Sigmoid colon (tissue), 7 donors: Measurements from ENCODE around the gene IL24. TPM values are rescaled to one million over a fixed set of nuclear protein-coding genes. Genes with fewer than 3 reads are reported as not detected.
A peak's percentile ranks its signal among the peaks of the same experiment; 100 is the strongest.

Source experiments
- DNase-seq: peaks from one replicate; pipeline ENCODE4 v3.0.0-alpha.2; 2019
- H3K27ac ChIP-seq, 4 donors: fragments of 200-600 bp; sonication (generic); one replicate each; pipeline ENCODE4 v1.5.1; 2016 to 2019; ENCODE audit warnings: mild to moderate bottlenecking in 1 of 4
- H3K27me3 ChIP-seq, 3 donors: fragments of 200-600 bp; sonication (generic); one replicate each; pipeline ENCODE4 v1.5.1; 2019; ENCODE audit warnings: mild to moderate bottlenecking in 1 of 3
- H3K36me3 ChIP-seq, 4 donors: fragments of 200-600 bp; sonication (generic); one replicate each; pipeline ENCODE4 v1.5.1; 2016 to 2019
- H3K4me1 ChIP-seq, 4 donors: fragments of 200-600 bp; sonication (generic); one replicate each; pipeline ENCODE4 v1.5.1; 2017 to 2019
- H3K4me3 ChIP-seq, 4 donors: fragments of 200-600 bp; sonication (generic); one replicate each; pipeline ENCODE4 v1.5.1; 2017 to 2019; ENCODE audit warnings: mild to moderate bottlenecking in 2 of 4, moderate library complexity in 1 of 4
- H3K9me3 ChIP-seq, 4 donors: fragments of 200-600 bp in 3 of 4; sonication (generic) in 3 of 4; one replicate each; pipeline versions ENCODE4 v1.5.1 to v1.6.1; 2013 to 2019
- EP300 ChIP-seq, 4 donors: sonication (generic); formaldehyde crosslinking; IDR thresholded peaks; one replicate each; pipeline ENCODE4 v1.6.1; 2017; ENCODE audit warnings: antibody characterized with exemption in 4 of 4
- POLR2A ChIP-seq, 2 donors: fragments of 450-650 bp; IDR thresholded peaks; one replicate each; pipeline ENCODE4 v1.6.1; 2016; ENCODE audit warnings: antibody characterized with exemption in 2 of 2, mild to moderate bottlenecking in 2 of 2, moderate library complexity in 2 of 2
- POLR2AphosphoS5 ChIP-seq, 4 donors: sonication (generic); formaldehyde crosslinking; IDR thresholded peaks; one replicate each; pipeline ENCODE4 v1.6.1; 2017; ENCODE audit warnings: antibody characterized with exemption in 4 of 4
- WGBS, 2 donors: extraction: QIAGEN DNeasy Blood & Tissue Kit; methylation state at CpG; one replicate each; pipeline ENCODE4 v1.1.7; 2013; 5-methylcytosine and 5-hydroxymethylcytosine counted together
- intact Hi-C: fragments of 100-400 bp; cut with DNase I; formaldehyde crosslinking; loops from one replicate; pipeline ENCODE4 v1.15.1; 2023
- polyA plus RNA-seq, 3 donors: library from polyadenylated mRNA; stranded (reverse); fragments of 200-250 nt; gene quantifications; one replicate each; pipeline ENCODE4 v1.2.3, GENCODE V29; 2013
- total RNA-seq, 4 donors: library from RNA; depleted of rRNA; stranded (reverse); fragments of >200 nt; gene quantifications; one replicate each; pipeline ENCODE4 v1.1.0, GENCODE V29; 2016
- TF ChIP-seq, protein P1 (sequence below), 4 experiments: fragments of 450-650 bp in 3 of 4; fragments of 200-600 bp in 1 of 4; IDR thresholded peaks; one replicate each; pipeline ENCODE4 v1.5.1; 2016 to 2019; ENCODE audit warnings: antibody characterized with exemption in 4 of 4, mild to moderate bottlenecking in 3 of 4, moderate library complexity in 2 of 4
- donor health status: healthy with polysubstance abuse.
- donor health status: Bipolar disorder and iron deficiency.
- donor health status: healthy.

IL24 gene
- total and polyA plus RNA-seq, 7 donors: 0.36 to 0.46 TPM; not detected in 5

DNA sequence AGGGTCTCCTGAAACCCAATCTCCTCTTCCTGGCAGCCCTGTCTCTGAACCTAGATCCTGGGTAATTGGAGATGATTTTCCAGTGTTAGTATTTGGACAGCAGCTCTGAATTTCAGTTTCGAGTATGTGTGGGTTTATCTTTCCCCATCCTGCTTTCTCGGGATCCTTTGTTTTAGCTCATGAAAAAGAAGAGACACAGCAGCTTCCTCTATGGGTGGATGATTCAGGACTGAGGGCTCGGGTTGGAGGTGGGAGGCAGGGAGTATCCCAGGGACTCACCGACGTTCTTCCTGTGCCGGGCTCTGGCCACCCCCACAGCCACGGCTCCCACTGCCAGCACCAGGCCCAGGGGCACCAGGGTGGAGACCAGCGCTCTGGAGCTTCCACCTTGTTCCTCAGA lies 34.9 kb downstream of the IL24 start:
- Histone ChIP-seq H3K4me3 (no peak overlapping the region), H3K4me1 (no peaks in the 10 kb centered on the region), H3K9me3 (no peaks in the 10 kb centered on the region), H3K27me3 (no peaks in the 10 kb centered on the region), H3K27ac (no peak overlapping the region), H3K36me3 (no peaks in the 10 kb centered on the region)
- no peak for DNase-seq
- intact Hi-C loops: no loop called here
- WGBS, 2 donors: 61 to 81% methylated on average over 8 of the region's 8 CpGs
- no peak for TF ChIP-seq POLR2A (IDR thresholded peaks at IDR 0.05)
- TF ChIP-seq, protein P1, sequence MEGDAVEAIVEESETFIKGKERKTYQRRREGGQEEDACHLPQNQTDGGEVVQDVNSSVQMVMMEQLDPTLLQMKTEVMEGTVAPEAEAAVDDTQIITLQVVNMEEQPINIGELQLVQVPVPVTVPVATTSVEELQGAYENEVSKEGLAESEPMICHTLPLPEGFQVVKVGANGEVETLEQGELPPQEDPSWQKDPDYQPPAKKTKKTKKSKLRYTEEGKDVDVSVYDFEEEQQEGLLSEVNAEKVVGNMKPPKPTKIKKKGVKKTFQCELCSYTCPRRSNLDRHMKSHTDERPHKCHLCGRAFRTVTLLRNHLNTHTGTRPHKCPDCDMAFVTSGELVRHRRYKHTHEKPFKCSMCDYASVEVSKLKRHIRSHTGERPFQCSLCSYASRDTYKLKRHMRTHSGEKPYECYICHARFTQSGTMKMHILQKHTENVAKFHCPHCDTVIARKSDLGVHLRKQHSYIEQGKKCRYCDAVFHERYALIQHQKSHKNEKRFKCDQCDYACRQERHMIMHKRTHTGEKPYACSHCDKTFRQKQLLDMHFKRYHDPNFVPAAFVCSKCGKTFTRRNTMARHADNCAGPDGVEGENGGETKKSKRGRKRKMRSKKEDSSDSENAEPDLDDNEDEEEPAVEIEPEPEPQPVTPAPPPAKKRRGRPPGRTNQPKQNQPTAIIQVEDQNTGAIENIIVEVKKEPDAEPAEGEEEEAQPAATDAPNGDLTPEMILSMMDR (IDR thresholded peaks at IDR 0.05): no peak
- TF ChIP-seq EP300 (IDR thresholded peaks at IDR 0.05): no peak
- no peak for TF ChIP-seq POLR2AphosphoS5 (IDR thresholded peaks at IDR 0.05)

DNA sequence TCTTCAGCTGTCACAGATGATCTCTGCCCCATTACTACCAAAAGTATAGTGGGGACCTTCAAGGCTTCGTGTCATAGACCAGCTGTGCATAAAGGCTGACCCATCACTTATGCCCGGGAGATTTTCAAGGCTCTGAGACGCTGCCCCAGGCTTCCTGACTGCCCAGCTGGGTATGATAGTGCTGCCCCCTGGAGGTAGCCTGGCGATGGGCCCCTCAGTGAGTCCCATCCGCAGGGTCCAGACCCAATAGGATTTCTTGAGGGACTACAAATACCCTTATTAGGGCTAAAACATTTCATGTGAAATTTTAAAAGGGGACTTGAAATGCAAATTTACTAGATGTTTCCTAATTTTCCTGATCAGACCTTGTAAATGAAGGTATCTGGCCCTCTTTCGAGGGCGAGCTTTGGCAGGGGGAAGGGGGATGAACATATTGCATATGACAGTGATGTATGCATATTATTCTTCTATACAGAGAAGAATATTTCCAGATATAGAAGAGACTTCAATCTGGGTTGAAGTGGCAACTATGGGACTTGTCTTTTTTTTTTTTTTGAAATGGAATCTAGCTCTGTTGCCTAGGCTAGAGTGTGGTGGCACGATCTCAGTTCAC lies 36.2 kb downstream of the IL24 start:
- no peaks in the 10 kb centered on the region for H3K36me3 ChIP-seq
- TF ChIP-seq POLR2A (IDR thresholded peaks at IDR 0.05): no peak
- TF ChIP-seq, protein P1 (IDR thresholded peaks at IDR 0.05): peak in 2 of 4 experiments; percentile 11 to 18
- no peak overlapping the region for H3K27ac ChIP-seq
- no peak overlapping the region for H3K4me3 ChIP-seq
- DNase-seq: no peak
- no peaks in the 10 kb centered on the region for H3K4me1 ChIP-seq
- H3K9me3 ChIP-seq: no peaks in the 10 kb centered on the region
- intact Hi-C loops: no loop called here
- no peaks in the 10 kb centered on the region for H3K27me3 ChIP-seq
- 53 to 61% methylated on average over 8 of the region's 8 CpGs for WGBS, 2 donors

DNA sequence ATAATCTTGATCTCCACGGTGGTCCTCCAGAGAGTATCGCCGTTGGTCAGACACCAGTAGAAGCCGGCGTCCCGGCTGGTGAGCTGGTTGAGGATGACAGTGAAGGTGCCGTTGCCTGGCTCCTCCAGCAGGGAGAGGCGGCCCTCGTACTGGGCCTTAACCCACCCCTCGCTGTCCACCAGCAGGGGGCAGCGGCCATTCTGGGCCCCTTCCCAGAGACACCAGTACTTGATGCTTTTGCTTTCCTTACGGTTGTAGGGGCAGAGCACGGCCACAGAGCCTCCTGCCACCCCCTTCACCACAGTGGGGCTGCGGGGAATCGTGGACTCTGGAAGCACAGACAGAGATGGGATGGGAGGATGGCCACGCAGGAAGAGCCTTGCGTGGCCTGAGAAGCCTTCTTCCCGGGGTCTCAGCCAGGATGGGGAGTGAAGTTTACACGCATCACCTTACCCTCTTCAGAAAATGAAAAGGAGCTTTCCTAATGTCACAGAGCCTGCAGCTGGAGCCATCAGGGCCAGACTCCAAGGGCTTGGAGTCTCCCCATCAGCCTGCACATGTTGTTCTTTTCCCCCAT lies 38.3 kb downstream of the IL24 start:
- no peak for TF ChIP-seq POLR2AphosphoS5 (IDR thresholded peaks at IDR 0.05)
- no peak for TF ChIP-seq POLR2A (IDR thresholded peaks at IDR 0.05)
- TF ChIP-seq, protein P1 (IDR thresholded peaks at IDR 0.05): peak in 2 of 4 experiments; percentile 13 to 28
- no peak for TF ChIP-seq EP300 (IDR thresholded peaks at IDR 0.05)
- Histone ChIP-seq H3K4me1 (no peaks in the 10 kb centered on the region), H3K27ac (no peak overlapping the region), H3K27me3 (no peaks in the 10 kb centered on the region), H3K36me3 (no peaks in the 10 kb centered on the region), H3K9me3 (no peaks in the 10 kb centered on the region), H3K4me3 (no peak overlapping the region)
- intact Hi-C loops: no loop called here
- DNase-seq: no peak
- 46 to 67% methylated on average over 19 of the region's 19 CpGs for WGBS, 2 donors

DNA sequence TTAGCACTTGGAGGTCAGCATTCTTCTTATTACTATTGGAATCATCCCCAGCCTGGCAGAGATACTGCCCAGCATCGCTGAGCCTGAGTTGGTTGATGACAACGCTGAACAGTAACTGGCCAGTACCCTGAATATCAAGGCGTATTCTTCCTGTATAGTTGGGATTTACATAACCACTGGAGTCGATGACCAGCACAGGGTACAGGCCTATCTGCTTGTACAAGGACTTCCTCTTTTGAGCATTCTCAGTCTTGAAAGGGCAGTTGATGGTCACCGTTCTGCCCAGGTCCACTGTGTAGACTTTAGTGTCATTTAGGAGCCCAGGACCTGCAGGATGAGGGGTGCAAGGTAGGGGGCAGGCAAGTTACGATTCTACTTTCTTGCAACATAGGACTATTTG lies 40.2 kb downstream of the IL24 start:
- WGBS, 2 donors: 49 to 78% methylated on average over 6 of the region's 6 CpGs
- intact Hi-C loops: no loop called here
- H3K4me1 ChIP-seq: no peaks in the 10 kb centered on the region
- H3K36me3 ChIP-seq: no peaks in the 10 kb centered on the region
- no peak overlapping the region for H3K27ac ChIP-seq
- TF ChIP-seq, protein P1 (IDR thresholded peaks at IDR 0.05): no peak
- TF ChIP-seq POLR2A (IDR thresholded peaks at IDR 0.05) (no peak), EP300 (IDR thresholded peaks at IDR 0.05) (no peak), POLR2AphosphoS5 (IDR thresholded peaks at IDR 0.05) (no peak)
- H3K9me3 ChIP-seq: no peaks in the 10 kb centered on the region
- no peak overlapping the region for H3K4me3 ChIP-seq
- DNase-seq: no peak
- H3K27me3 ChIP-seq: no peaks in the 10 kb centered on the region

DNA sequence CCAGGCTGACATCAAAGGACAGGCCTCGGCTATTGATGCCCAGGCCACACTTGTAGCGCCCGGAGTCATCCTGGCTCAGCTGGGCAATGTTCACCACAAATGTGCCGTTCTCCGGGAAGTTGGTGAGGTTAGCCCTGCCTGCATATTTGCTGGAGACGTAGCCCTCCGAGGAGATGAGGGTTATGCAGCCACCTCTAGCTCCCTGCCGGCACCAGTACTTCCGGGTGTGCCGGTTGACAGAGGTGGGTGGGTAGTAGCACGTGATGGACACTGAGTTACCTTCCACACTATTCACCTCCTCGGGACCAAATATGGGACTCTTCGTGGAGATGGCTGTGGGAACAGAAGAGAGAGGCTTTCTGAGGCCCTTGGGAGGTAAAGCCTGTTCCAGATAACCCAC lies 41.9 kb downstream of the IL24 start:
- H3K9me3 ChIP-seq: no peaks in the 10 kb centered on the region
- H3K4me3 ChIP-seq: no peak overlapping the region
- no peak for TF ChIP-seq POLR2A (IDR thresholded peaks at IDR 0.05)
- no peak for TF ChIP-seq POLR2AphosphoS5 (IDR thresholded peaks at IDR 0.05)
- TF ChIP-seq EP300 (IDR thresholded peaks at IDR 0.05): no peak
- WGBS, 2 donors: 22 to 75% methylated on average over 13 of the region's 13 CpGs
- no peaks in the 10 kb centered on the region for H3K36me3 ChIP-seq
- DNase-seq: no peak
- intact Hi-C loops: no loop called here
- H3K27me3 ChIP-seq: no peaks in the 10 kb centered on the region
- H3K4me1 ChIP-seq: no peaks in the 10 kb centered on the region
- no peak overlapping the region for H3K27ac ChIP-seq
